ENCODE results near the gene MCTP1.

DNA sequence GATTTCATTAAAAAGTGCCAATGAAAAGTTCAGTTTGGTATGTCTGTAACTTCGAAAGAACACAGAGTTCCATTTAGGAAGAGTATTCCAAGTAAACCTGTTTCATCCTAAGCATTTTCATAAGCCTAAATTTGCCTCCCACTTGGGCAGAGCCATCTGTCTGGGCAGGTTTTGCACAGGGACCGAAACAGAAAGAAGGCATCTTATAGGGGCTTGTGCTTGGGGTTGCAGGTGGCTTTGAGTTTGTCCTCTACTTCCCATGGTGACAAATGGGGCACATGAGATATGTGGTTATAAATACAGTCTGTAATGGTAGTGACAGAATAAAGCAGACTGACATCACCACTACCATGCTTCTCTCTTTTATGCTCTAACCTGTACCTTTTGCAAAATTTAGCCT is 63.7 kb downstream of the MCTP1 start:
- TF ChIP-seq CTCF (IDR thresholded peaks at IDR 0.05; ENCODE audit: low read length) (no peak), EZH2 (optimal IDR thresholded peaks at IDR 0.05; ENCODE audit: low read depth, low read length) (no peak), EZH2phosphoT487 (IDR thresholded peaks at IDR 0.05; ENCODE audit: low read length) (no peak)

Measured in MM.1S (cell line).